ENCODE results near the gene FBXL4.

GRCh38 chr6:98894810-98895209 is 52.9 kb downstream of the FBXL4 start:
- no peak for TF ChIP-seq EZH2 (IDR thresholded peaks at IDR 0.05; ENCODE audit: low read length)
- no peak for TF ChIP-seq CTCF (optimal IDR thresholded peaks at IDR 0.05 in 1 of 3, IDR thresholded peaks at IDR 0.05 in 1 of 3, conservative IDR thresholded peaks at IDR 0.05 in 1 of 3; ENCODE audit: extremely low read depth in 1 of 3, insufficient read depth in 2 of 3, low read length in 3 of 3)
